HG03571 (cell line): ENCODE results near the gene SLC2A11.
"Not testable (repeated sequence)": the region's sequence is repeated elsewhere in the genome, so short reads cannot be mapped to it uniquely, and the experiment has no call there.

Experiments
- ATAC-seq: cut with Tn5 transposase; IDR thresholded peaks from one replicate; pipeline ENCODE4 v1.9.1; 2021; ENCODE audit not compliant: unreplicated experiment

Gene SLC2A11

DNA sequence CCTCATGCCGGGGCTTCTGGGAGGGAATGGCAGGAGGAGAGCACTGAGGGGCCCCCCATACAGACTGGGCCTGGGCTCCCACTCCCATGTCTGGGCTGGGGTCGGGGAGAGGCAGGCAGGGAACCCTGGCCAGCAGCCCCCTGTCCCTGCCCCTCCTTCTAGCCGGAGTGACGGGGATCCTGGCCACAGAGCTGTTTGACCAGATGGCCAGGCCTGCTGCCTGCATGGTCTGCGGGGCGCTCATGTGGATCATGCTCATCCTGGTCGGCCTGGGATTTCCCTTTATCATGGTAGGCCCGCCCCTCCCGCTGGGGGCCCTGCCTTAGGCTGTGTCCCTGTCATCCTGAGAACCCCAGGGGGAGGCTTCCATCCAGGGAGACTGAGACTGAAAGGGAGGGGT, 26.5 kb downstream of the SLC2A11 start:
- no peak for ATAC-seq

DNA sequence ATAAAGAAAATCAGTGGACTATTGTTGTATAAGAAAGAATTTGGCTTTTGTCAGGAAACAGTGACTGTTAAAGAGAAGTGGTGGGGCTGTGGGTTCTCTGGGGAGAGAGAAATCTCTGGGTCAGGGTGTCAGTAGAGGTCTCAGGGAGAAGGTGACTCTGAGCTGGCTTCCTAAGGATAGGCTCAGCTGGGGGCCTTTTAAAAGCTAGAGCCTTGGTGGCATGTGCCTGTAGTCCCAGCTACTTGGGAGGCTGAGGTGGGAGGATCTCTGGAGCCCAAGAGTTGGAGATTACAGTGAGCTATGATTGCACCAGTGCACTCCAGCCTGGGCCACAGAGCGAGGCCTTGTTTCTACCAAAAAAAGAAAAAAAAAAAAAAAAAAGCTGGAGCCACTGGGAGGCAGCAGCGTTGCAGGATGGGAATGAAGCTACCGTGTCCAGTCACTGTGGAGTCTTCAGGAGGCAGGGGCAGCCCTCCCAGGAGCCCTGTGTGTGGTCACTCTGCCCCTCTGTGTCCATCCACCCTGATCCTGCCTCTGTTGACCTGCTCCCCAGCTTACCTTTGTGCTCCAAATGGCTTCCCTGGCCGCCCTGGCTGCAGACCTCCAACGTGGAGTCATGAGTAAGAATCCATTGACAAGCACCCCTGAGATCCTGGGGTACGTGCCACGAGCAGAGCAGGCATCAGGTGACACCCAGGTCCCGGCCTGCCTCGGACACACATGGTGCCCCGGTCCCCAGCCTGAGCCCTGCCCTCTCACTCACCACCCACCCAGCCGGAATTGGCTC, 31.1 kb downstream of the SLC2A11 start:
- ATAC-seq: no peak

DNA sequence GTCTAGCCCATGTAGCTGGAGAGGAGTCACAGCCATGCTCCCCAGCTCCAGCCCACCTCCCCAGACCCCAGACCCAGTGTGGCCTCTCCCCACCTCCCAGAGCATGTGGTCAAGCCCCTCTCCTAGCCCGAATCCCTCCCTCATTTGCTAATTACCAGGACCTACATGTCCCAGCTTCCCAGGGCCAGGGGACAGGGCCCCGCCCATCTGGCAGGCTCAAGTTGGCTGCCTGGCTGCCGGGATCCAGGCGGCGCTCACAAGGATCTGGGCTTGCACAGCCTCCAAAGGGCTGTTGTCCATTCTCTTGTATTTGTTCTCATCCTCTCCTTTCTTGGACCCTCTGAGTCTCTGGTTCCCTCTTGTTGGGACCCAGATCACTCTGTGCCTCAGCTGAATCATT, 31.9 kb downstream of the SLC2A11 start:
- no peak for ATAC-seq

DNA sequence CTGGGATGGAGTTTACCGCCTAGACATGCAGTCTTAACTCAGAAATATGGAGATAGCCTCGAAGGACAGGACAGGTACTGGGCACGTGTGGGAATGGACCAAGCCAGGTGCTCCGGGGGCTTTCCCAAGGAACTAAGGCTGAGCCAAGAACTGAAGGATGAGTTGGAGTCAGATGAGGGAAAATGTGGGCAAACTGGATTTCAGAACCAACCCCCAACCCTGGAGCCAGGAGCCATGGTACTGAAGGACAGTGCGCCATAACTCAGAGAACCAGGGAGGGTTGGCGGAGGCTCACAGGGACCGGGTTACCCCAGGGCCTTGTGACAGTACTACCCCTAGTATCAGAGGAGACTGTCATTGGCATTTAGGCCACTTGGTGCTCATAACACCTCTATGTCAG, 34.1 kb downstream of the SLC2A11 start:
- no peak for ATAC-seq

DNA sequence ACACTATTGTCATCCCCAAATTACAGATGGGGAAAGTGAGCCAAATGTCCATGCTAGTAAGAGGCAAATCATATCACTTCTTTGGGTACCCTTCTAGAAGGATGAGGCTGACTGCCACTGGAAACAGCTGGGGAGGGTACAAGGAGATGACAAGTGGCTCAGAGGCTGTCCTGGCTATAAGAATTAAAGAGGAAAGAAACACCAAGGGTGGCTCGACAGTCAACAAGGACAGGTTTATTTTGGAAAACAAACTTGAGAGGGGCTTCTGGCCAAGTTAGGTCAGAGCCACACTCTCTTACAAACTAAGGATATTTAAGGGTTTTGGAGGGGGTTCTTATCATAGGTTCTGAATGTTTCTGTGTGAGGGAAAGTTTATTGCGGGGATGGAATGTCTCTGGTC, 34.5 kb downstream of the SLC2A11 start:
- no peak for ATAC-seq

DNA sequence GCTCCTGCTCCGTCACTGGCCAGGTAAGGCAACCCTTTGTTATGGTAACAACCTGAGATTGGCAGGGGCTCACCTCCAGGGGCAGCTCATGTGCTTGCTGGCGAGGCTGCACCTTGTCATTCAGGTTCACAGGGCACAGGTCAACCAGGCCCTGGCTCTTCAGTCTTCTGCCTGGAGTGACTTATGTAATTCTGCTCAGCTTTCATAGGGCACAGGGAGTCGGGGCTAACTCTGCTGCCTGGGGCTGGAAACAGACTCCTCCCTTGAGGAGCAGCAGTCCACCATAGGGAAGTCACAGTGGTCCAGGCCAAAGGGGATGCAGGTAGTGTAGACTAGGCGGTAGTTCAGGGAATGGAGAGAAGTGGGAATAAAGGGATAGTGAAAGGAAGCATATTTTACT, 35.0 kb downstream of the SLC2A11 start:
- no peak for ATAC-seq

DNA sequence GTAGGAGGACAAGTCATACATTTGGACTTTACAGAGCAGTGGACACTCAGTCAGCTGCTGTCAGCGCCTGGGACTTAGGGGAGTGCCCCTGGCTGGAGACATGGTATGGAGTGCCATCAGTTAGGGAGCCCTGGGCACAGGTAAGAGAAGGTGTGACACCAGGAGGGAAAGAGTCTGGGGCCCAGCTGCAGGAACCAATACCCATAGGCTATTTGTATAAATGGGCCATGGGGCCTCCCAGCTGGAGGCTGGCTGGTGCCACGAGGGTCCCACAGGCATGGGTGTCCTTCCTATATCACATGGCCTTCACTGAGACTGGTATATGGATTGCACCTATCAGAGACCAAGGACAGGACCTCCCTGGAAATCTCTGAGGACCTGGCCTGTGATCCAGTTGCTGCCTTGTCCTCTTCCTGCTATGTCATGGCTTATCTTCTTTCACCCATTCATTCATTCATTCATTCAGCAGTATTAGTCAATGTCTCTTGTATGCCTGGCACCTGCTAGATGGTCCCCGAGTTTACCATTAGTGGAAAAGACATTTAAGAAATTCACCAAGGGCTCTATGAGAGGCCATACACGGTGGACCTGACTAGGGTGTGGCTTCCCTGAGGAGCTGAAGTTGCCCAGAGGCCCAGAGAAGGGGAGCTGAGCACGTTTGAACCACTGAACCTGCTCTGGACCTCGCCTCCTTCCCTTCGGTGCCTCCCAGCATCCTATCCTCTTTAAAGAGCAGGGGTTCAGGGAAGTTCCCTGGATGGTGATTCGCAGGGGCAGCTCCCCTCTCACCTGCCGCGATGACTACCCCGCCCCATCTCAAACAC, 35.7 kb downstream of the SLC2A11 start:
- no peak for ATAC-seq

DNA sequence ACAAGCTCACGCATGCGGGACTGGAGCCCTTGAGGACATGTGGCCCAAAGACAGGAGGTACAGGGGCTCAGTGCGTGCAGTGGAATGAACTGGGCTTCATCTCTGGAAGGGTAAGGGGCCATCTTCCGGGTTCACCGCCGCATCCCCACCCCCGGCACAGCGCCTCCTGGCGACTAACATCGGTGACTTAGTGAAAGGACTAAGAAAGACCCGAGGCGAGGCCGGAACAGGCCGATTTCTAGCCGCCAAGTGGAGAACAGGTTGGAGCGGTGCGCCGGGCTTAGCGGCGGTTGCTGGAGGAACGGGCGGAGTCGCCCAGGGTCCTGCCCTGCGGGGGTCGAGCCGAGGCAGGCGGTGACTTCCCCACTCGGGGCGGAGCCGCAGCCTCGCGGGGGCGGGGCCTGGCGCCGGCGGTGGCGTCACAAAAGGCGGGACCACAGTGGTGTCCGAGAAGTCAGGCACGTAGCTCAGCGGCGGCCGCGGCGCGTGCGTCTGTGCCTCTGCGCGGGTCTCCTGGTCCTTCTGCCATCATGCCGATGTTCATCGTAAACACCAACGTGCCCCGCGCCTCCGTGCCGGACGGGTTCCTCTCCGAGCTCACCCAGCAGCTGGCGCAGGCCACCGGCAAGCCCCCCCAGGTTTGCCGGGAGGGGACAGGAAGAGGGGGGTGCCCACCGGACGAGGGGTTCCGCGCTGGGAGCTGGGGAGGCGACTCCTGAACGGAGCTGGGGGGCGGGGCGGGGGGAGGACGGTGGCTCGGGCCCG, 36.5 kb downstream of the SLC2A11 start, which contains the start of gene MIF:
Gene MIF, plus strand, starts transcription at position 439 of the 765 bp plus-strand sequence. Its CDS starts 92 bp downstream, at position 531.
- peak; percentile 76 for ATAC-seq

DNA sequence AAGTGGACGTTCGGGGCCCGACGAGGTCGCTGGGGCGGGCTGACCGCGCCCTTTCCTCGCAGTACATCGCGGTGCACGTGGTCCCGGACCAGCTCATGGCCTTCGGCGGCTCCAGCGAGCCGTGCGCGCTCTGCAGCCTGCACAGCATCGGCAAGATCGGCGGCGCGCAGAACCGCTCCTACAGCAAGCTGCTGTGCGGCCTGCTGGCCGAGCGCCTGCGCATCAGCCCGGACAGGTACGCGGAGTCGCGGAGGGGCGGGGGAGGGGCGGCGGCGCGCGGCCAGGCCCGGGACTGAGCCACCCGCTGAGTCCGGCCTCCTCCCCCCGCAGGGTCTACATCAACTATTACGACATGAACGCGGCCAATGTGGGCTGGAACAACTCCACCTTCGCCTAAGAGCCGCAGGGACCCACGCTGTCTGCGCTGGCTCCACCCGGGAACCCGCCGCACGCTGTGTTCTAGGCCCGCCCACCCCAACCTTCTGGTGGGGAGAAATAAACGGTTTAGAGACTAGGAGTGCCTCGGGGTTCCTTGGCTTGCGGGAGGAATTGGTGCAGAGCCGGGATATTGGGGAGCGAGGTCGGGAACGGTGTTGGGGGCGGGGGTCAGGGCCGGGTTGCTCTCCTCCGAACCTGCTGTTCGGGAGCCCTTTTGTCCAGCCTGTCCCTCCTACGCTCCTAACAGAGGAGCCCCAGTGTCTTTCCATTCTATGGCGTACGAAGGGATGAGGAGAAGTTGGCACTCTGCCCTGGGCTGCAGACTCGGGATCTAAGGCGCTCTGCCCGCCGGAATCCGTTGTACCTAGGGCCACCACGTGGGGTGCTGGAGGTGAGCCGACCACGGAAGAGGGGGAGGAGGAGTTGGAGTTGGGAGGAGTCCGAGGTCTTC, 37.3 kb downstream of the SLC2A11 start:
- peak; percentile 31 for ATAC-seq

DNA sequence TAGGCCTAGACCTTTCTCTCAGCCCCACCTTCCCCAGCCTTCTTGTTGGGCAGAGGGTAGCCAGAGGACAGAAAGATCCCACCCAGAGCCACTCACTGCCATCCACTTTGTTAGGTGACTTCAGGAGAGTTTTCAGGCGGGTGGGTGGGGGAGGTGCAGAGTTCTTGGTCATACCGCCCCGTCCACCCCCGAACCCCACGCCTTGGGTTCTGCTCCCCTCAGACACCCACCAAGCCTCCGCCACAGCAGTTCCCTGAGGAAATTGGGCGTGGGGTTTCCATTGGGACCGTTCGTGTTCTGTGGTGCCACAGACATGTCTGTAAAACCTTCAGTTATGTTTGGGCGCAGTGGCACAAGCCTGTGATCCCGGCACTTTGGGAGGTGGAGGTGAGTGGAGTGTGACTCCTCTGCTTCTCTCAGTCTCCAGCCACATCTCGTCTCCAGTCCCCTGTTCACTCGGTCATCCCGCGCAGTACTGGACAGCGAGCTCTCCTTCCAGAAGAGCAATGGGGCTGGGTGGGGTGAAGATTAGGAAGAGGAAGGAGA, 38.0 kb downstream of the SLC2A11 start:
- ATAC-seq: no peak

DNA sequence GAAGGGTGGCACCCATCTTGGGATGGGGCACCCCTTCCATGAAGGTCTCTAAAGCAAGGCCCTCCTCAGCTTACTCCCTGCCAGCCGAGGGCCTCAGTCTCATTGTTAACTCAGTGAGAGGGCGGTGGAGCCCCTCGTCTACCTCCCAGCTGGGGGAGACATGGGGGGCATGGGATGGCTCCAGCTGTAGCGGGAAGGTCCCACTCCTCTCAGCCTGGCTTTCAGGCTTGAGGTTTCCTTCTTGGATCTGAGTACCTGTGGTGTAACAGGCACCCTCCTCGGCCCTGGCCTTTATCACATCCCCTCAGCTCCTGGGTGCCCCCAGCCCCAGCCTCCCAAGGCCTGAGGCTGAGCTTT, 38.5 kb downstream of the SLC2A11 start:
- ATAC-seq: no peak

DNA sequence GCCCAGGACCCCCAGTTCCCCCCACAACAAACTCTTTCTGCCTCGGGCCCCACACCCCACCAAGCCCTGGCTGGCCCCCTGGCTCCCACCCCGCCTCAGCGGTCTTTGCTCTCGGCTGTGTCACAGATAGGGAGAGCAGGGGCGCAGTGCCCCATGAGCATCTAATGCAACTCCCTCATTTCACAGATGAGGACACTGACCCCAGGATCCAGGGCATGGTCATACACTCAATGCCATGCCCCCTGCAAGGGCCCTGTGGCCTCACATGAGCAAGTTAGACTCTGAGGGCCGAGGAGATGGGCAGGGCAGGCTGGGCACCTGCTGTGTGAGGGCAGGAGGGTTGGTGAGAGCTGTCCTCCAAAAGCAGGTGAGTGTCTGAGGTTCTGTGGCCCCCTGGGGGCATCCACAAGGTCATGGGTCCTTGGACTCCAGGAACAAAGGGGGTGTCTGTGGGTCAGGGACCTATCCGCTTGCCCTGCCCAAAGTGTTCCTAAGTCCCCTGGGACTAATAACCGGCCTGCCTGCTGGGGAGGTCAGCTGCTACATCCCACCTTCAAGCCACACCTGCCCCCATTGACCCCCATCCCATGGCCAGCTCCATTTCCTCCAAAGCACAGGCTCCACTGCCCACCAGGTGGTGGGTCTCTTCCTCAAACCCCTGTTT, 39.0 kb downstream of the SLC2A11 start:
- no peak for ATAC-seq

DNA sequence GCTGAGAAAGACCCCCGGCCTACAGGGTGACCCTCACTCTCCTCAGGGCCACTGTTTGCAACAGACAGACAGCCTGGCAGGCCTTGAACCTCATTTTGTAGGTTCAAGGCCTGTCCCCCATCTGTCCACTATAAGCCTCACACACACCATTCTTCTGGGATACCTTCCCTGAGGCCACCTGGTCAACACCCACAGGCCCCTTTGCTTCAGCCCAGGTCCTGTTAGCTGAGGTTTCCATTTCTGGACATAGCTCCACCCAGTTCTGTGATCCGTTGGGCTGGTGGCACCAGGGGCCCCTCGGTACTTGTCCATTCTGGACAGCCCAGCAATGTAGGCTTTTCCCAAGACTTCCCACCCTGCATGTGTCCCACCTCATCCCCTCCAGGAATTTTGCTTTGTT, 39.6 kb downstream of the SLC2A11 start:
- ATAC-seq: no peak

DNA sequence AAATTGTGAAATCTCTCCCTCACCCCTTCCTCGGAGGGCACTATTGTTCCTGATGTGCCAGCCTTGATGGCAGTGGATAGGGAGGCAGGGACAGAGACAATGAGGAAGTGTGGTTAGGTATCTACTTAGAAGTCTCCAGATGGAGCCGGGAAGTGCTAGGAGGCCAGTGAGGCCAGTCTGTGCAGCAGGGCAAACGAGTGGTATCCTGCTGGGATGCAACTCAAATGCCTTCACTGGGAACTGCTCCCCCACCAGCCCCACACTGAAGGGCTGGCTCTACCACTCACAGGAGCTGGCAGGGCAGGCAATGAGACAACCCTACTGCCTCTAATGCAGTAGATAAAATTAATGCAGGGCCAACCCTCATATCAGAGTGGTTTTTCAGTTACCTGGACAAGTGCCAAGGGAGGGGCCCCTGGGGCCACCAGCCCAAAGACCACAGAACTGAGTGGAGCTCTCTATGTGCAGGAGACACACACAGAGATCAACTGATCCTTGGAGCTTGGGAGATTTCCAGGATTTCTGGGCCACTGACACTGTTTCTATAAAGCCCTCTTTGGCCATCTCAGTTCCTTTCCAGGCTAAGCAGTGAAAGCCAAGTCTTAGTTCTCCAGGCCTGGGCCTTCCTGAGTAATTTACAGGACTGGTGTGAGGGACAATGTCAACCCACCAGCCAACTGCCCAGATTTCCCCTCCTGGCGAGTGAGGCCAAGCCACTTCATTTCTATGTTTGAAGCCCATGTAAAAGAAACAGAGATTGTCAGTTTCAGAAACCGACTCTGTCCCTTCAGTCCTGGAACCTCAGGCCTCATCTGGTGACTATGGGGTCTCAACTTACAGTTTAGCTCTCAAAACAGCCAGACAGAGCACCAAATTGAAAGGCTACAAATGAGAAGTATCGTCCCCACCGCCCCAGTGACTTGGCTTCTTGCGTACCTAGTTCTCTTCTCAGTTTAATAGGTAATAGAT, 40.6 kb downstream of the SLC2A11 start:
- ATAC-seq: no peak

DNA sequence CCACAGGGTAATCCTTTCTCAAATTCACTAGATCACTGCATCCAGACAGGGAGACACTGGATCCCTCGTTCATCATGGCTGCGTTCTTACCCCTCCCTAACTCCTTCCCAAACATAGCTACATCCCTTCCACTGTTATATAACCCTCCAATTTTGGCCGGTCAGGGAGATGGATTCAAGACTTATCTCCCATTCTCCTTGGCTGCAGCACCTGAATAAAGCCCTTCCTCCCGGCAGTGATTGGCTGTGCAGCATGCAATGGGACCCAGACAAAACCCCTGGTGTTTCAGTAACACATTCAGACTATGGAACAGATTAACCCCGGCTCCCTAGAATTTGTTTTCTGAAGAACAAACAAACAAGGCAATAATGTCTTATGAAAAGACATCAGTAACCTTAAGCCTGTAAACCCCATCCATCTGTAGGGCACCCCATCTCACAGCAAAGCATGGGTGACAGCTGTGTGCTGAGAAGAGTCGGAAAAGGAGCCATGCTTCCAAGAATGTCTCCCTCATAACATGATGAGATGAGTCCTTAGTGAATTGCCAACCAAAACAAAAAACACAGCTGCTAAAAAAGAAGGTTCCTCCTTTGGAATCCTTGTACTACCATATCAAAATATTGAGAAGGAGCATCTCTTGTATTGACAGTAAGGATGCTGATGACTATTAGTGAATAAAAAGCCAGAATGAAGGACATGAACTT, 41.5 kb downstream of the SLC2A11 start:
- ATAC-seq: no peak

DNA sequence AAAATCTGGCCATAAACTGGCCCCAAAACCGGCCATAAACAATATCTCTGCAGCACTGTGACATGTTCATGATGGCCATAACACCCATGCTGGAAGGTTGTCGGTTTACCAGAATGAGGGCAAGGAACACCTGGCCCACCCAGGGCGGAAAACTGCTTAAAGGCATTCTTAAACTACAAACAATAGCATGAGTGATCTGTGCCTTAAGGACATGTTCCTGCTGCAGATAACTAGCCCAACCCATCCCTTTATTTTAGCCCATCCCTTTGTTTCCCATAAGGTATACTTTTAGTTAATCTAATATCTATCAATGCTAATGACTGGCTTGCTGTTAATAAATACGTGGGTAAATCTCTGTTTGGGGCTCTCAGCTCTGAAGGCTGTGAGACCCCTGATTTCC, 42.6 kb downstream of the SLC2A11 start:
- ATAC-seq: not testable (repeated sequence)

DNA sequence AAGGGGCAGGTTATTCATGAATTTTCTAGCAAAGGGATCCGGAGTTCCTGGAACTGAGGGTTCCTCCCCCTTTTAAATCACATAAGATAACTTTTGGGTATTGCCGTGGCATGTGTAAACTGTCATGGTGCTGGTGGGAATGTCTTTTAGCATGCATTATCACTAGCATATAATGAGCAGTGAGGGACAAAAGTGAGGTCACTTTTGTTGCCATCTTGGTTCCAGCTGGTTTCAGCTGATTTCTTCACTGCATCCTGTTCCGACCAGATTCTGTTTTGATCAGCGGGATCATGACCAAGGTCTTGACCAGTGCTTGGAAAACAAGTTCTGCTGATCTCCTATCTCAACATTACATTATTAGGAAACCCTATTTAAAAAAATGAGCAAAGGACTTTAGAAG, 43.9 kb downstream of the SLC2A11 start:
- no peak for ATAC-seq
